HG03175 (cell line): ENCODE measurements around the gene CNTN5.

Source experiments
- ATAC-seq: cut with Tn5 transposase; IDR thresholded peaks from one replicate; pipeline ENCODE4 v1.9.1; 2021; ENCODE audit warnings: mild to moderate bottlenecking, moderate library complexity; ENCODE audit not compliant: unreplicated experiment

Gene CNTN5

DNA sequence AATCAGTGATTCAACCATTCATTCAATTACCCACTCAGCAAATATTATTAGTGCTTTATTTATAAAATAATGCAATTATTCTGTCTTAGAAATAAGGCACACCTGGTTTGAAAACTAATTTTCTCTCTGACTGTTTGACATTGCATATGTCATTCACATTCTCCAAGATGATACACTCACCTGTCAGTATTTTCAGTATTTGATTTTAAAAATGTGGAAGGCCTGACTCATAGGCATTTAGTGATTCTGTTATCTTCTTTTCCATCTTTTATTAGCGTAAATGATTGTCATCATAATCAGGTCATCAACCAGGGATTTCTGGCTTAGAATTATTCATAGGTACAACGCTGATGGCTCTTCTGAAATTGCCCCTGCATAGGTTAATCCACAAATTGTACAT is 480.9 kb downstream of the CNTN5 start:
- ATAC-seq: no peak

DNA sequence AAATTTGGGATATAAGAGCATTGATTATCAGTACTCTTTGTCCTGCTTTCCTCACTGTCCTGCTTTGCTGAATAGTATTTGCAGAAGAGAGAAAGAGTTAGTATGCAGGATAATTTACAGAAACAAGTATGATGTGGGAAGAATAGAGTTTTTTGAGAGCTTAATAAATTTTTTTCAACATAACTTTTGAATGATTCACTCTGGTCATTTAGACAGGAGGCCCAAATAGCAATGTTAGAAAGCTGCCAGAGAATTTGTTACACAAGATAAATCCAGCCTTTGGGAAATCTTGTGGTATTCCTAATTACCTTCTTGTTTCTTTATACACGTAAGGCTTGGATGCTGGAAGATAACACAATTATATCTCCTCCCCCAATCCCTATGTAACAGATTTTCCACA is 484.6 kb downstream of the CNTN5 start:
- no peak for ATAC-seq

DNA sequence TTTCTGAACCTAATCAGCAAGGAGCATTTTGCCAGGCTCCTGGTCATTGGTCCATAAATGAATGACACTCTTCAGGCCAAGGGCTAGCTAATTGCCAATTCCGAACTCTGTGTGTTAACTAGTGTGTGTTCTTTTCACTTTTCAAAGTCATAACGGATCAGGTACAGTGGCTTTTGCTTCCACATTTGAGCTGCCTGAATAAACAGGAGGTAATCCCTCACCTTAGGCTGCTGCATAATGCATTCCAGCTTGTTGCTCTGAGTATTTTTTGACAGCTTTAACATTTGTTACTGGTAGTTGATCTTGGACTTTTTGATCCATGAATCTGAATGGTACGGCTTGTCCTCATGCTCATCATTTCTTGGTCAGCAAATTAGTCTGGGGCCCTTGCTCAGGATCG is 485.1 kb downstream of the CNTN5 start:
- ATAC-seq: no peak

DNA sequence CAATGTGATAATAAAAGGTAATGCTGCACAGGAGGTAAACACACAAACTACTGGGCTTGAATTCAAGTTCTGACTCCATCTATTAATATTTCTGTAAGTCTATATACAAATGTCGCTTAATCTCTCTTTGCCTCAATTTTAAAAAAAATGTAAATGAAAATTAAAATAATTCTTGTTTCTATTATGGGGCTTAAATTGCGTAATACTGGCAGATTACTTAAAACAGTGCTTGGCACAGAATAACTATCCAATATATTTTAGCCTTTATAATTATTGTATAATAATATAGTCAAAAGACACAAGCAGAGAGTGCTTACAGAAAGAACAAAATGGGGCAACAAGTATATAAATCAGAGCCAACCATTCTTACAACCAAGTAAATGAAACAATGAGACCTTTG is 489.1 kb downstream of the CNTN5 start:
- ATAC-seq: no peak

DNA sequence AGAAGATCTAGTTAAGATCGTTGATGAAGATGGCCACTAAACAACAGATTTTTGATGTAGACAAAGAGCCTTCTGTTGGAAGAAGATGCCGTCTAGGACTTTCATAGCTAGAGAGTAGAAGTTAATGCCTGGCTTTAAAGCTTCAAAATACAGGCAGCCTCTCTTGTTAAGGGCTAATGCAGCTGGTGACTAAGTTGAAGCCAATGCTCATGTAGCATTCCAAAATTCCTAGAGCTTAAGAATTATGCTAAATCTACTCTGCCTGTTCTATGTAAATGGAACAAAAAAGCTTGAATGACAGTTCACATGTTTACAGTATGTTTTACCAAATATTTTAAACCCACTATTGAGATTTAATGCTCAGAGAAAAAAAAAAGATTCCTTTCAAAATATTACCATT is 492.6 kb downstream of the CNTN5 start:
- no peak for ATAC-seq

DNA sequence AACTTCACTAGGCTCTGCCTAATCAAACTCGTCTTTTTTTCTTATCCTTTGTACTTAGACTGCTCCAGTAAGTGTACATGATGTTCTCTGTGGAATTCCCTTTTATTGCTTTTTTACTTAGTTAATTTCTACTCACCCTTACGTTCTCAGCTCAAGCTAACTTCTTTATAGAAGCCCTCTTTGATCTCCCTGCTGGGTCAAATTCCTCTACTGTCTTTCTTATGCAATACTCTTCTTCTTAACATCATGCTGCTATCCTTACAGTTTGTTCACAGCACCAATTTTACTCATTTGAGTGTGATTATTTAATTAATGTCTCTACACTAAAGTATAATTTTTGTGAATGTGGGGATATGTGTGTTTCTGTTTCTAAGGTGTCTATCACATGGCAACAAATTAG is 498.3 kb downstream of the CNTN5 start:
- no peak for ATAC-seq

DNA sequence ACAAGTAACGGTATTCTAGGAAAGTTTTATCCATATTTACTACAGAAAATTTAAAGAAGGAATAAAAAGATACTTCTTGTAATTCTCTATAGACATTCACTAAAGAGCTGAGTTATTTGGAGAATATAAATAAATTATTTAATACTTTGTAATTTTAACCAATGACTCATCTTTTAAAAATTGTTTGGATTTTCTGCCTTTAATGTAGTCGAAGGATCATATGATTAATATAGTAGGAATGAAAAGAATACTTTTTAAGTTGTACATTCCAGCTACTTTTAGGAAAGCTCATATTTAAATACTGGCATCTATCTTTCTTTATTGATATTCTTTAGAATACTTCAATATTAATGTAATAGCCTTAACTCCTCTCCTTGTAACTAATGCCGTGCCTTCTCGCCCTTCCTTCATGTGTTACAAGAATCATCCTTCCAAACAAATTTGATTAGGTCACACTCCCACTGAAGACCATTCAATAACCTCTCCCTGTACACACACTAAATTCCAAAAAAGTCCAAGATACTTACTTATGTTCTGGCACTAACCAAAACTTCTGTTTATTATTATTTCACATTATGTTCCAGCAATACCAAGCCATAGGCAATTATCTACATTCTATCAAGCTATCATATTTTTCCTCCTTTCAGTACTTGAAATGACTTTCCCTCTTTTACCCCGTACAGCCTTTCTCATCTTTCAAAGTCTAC is 501.9 kb downstream of the CNTN5 start:
- ATAC-seq: no peak

DNA sequence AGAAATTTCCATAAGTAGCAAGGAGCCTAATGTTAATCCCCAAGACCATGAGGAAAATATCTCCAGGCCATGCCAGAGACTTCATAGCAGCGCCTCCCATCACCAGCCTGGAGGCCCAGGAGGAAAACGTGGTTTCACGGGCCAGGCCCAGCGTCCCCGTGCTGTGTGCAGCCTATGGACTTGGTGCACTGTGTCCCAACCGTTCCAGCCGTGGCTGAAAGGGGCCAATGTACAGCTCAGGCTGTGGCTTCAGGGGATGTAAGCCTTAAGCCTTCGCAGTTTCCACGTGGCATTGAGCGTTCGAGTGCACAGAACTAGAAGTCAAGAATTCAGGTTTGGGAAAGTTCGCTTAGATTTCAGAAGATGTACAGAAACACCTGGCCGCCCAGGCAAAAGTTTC is 510.7 kb downstream of the CNTN5 start:
- no peak for ATAC-seq

DNA sequence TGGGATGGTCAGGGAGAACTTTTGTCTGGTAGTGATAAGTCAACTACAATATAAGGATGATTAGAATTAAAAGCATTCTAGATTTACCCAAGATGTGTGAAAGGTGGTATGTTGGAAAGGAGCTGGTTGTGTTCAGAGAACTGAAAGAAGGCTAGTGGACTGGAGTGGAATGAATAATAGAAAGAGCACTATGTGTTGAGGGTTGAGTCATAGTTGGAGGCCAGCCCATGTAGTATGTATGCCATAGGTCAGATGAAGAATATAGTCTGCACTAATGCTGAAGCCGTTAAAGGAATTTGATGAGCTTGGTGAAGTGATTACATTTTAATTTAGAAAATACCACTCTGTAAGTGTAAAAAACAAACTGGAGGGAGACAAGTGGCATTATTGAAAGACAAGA is 514.1 kb downstream of the CNTN5 start:
- ATAC-seq: peak; percentile 67

DNA sequence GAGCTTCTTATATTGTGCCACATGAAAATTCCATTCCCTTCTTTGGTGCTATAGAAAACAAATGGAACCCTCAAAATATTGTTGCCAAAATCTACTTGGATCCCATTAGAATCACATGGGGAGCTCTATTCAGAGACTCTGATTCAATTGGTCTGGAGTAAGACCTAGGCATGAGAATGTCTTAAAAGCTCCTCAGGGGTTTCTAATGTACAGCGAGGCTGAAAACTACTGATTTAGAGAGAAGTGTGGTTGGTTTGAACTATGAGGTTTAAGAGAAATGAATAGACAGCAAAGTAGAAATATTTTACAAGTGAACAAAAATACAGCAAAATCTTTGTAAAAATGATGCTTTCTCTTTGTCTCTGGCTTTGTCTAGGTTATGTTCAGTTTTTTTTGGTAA is 514.7 kb downstream of the CNTN5 start:
- peak; percentile 75 for ATAC-seq

DNA sequence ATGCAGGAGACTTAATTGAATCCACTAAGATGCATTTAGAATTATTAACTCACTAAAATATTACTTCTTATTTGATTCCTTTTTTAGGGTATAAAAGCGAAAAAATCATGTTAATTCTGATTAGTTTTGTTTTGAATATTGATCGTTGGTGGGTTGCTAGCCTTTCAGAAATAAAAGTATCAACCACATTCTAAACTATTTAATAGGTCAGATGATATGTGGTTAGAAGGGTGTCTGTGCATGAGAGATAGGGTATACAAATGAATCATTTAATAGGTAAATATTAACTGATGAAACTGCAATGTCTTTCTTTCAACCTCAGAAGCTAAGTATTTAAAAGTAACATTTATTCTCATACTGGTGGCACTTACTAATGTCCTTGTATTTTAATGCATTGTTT is 515.1 kb downstream of the CNTN5 start:
- peak; percentile 90 for ATAC-seq

DNA sequence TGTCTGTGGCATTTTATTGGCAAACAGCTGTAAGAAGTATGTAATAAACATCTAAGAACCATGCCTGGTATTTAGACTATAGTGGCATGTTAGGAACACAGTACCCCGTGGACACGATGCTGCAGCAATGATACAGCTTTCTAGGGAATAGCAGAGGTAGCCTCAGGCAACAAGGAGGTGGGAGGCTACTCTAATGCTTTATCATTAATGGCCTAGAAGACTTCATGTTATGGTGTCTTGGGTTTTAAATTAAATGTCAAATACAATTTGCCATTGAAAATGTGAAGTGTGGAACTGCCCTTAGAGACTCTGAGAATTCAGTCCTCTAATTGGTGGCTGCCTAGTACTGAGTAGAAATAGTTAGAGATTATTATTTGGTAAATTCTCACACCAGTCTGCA is 516.9 kb downstream of the CNTN5 start:
- no peak for ATAC-seq

DNA sequence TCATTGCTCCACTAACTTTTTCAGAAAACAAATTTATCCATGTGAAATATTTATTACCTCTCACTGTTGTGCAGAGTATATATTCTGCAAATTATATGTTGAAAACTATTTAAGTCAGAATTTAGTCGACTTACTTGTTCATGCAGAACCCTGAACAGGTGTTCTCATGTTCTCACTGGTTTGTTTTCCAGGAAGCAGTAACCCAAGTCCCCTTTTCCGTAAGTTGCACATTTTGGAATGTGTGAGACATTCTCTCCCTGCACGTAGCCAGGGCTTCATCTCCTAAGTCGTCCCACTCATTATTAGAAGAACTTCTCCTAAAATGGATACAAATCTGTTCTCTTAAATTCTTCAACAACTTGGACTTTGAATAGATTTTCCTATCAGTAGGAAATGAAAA is 524.9 kb downstream of the CNTN5 start:
- no peak for ATAC-seq

DNA sequence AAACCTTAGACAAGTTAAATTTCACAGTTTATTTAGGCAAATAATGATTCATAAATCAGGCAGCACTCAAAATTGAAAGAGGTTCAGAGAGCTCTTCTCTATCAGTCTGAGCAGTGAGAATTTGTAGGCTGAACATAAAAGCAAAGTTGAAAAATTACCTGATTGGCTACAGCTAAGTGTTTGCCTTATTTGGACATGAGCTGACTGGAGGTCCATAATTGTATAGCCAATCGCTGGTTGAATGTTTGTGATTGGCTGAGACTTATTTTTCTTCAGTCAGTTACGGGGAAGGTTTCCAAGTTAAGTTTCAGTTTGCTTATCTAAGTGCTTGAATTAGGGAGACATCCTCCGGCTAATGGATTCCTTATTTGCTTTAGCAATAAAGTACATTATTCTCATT is 527.5 kb downstream of the CNTN5 start:
- no peak for ATAC-seq

DNA sequence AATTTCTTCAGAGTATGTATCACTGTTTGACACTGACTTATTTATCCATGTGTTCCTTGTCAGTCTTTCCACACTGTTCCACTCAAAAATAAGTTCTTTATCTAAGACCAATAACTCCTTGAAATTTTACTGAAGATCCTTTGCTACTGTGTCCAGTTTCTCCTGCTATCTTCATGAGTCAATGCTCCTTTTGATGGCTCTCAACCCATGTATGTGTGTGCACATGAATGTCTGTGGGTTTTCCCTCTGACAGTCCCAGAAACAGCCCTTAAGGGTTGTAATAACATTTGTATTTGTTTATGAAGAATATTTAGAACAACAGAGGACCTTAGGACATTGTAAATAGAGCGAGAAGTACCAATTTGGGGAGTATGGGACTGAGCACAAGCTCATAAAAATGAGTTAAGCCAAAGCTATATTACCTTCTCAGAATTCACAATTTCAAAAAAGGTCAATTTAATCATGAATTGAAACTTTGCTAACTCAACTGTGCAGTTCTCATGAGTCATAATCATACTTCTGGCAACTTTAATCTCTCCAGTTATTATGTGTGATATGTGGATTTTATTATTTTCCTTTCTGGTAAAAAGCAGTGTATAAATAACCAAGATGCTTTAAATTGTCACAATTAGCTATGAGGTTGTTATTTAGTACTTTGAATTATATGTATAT is 533.6 kb downstream of the CNTN5 start:
- peak; percentile 70 for ATAC-seq

DNA sequence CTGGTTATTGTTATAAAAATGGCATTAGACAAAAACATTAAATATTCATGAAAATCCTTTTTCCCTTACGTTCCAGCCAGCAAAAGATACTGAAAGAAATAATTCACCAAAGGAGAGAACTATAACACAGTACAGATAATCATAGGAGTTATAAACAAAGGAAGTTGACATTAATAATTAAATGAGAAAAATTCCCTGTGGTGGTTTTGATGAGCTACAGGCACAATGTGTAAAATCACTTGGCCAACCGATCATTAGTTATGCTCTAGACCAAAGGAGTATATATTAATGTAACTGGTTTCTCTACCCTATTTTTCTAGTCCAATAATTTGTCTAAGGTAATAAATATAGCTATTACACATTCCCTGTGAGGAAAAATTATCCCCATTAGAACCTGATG is 534.7 kb downstream of the CNTN5 start:
- no peak for ATAC-seq

DNA sequence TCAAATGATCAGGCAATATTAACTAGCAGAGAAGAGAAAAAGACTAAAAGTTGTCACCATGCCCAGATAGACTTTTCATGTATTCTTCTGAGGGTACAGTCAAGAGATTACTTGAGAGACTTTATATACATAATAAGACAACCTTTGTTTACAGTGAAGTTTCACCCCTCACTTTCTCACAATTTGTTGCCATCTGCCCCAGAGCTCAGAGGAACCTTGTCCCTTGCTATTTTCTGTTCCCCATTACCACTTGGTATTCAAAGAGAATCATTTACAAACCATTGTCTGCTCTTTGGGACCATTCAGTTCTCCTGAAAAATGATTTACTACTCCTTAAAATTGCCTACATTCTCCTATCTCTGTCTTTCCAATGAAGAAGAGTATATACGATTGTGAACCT is 544.6 kb downstream of the CNTN5 start:
- ATAC-seq: peak; percentile 64

DNA sequence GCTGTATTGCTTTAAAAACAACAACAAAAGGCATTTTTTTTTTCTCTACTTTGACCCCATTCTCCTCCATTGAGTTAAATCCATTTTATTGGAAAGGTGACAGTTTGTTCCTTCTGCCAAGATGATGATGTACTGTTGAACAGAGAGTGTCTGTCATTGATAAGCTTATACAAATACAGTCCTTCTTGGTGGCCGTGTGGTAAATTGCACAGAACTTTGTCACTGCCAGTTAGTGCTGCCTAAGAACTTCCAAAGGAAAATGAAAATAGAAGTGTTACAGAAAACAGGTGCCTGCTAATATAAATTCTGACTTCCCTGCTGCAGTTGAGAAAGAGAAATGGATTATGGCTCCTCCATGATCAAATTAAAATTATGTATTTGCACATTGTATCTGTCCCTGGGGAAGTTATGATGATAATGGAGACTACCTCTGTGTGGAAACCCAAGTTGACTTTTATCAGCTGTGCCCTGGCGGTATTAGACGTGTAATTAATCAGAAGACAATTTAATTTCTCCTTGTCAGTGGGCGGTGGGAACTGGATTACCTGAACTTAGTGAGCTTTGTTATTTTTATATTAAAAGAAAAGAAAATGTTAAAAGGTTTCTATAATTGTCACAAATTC is 546.7 kb downstream of the CNTN5 start:
- ATAC-seq: no peak

DNA sequence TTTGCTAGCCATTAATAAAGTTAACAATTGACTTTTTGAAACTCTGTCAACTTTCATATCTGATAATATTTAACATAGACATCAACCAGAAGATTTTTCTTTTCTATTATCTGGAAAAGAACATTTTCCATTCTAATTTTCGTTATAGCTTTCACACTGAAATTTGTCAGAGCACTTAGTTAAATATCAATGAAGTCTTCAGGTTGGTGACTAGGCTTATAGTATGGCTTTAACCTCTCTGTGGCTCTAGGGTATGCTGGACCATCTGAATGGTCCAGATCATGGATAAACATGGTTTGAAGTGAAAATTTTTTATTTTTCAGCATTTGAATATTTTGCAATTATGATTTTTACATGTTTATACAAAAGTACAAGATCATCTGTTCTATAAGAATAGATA is 548.1 kb downstream of the CNTN5 start:
- no peak for ATAC-seq

DNA sequence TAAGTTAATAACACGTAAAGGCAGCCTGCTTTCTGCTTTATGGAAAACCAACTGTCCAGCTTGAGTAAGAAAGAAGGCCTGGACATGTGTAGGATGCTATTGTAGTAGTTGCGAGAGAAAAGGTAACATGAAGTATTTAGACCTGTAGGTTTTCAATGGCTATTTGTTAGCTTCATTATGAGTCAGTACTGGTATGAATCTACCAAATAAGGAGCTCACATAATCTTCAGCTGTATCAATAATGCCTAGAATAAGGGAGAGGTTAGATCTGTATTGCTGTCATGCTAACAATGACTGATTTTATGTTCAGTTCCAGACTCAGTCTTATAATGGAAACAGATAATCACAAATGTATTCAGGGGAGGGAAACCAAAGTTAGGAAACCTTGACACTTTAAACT is 550.3 kb downstream of the CNTN5 start:
- ATAC-seq: peak; percentile 81

DNA sequence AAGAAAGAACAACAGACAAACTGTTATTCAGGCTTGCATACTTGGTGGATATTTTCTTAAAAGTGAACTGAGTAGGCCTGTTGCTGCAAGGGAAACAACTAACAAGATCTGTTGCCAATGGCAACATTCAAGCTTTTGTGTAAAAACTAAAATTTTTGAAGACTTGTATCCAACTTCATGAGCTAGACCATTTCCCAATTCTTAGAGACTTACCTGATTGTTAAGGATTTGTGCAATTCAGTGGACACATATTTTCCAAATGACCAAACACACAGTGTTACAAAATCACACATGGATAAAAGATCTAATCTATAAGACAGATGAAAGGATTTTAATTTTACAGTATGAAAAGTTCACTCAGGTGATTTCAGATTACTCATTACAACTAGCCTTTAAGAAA is 564.1 kb downstream of the CNTN5 start:
- no peak for ATAC-seq

DNA sequence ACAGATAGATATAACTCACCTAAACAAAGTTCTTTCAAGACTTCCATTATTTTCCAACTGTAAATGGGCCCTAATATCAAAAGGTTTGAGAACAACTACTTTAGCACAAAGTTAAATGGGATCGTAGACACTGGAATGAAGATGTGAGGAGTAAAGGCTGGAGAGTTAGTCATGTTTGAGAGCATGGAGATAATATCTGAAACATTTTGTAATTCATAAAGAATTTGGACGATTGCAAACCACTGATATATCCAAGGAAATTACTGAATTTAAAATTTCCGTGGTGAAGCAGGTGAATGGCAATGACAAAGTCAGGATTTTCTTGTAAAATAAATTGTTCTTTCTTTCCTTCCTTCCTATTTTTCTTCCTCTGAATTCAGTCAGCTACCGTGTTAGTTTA is 564.9 kb downstream of the CNTN5 start:
- no peak for ATAC-seq
